Measurements from ENCODE around the gene USP16. TPM values are rescaled to one million over a fixed set of nuclear protein-coding genes. Genes with fewer than 3 reads are reported as not detected.

Gene USP16
- total RNA-seq, 2 experiments from 2014 or later: 34.3 to 37.1 TPM

- H3K36me3 Mint-ChIP-seq (ENCODE audit: low read depth): peaks cover 17% of the 10 kb centered on the region
- peaks cover 3% of the 10 kb centered on the region for H3K27me3 Mint-ChIP-seq
- CTCF ChIA-PET: interaction anchor here (0.8 to 2.8 kb wide), 4 partner anchors 8 to 279 kb away, joined by 3 to 11 read pairs (median 5); no protein-coding TSS in a partner anchor
- H3K4me1 Mint-ChIP-seq: peaks cover 17% of the 10 kb centered on the region
- no peak for DNase-seq
- H3K4me3 Mint-ChIP-seq: no peak overlapping the region
- no peak overlapping the region for H3K27ac Mint-ChIP-seq
- POLR2A ChIA-PET: no interaction called here
- H3K9me3 Mint-ChIP-seq: no peaks in the 10 kb centered on the region
Observed at GRCh38 chr21:29092102-29092959, 67.9 kb downstream of the USP16 start.

GRCh38 chr21:29096218-29097015 is 71.9 kb downstream of the USP16 start:
- H3K27me3 Mint-ChIP-seq: peaks cover 3% of the 10 kb centered on the region
- H3K9me3 Mint-ChIP-seq: no peaks in the 10 kb centered on the region
- H3K27ac Mint-ChIP-seq: no peak overlapping the region
- H3K4me3 Mint-ChIP-seq: no peak overlapping the region
- ChIA-PET POLR2A (interaction anchor here (1.0 kb wide), 1 partner anchor 204 kb away, joined by 3 read pairs; no protein-coding TSS in a partner anchor), CTCF (interaction anchor here (0.6 to 1.1 kb wide), 2 partner anchors 10 to 576 kb away, joined by 3 read pairs; no protein-coding TSS in a partner anchor)
- no peak for DNase-seq
- peaks cover 16% of the 10 kb centered on the region for H3K36me3 Mint-ChIP-seq (ENCODE audit: low read depth)
- peaks cover 10% of the 10 kb centered on the region for H3K4me1 Mint-ChIP-seq

- no peaks in the 10 kb centered on the region for H3K9me3 Mint-ChIP-seq
- peaks cover 8% of the 10 kb centered on the region for H3K36me3 Mint-ChIP-seq (ENCODE audit: low read depth)
- peaks cover 2% of the 10 kb centered on the region for H3K4me1 Mint-ChIP-seq
- DNase-seq: no peak
- H3K27me3 Mint-ChIP-seq: peaks cover 3% of the 10 kb centered on the region
- CTCF ChIA-PET: interaction anchor here (1.0 kb wide), 1 partner anchor 275 kb away, joined by 5 read pairs; no protein-coding TSS in a partner anchor
- POLR2A ChIA-PET: no interaction called here
- H3K27ac Mint-ChIP-seq: no peak overlapping the region
- H3K4me3 Mint-ChIP-seq: no peak overlapping the region
Observed at GRCh38 chr21:29098156-29098555, 73.7 kb downstream of the USP16 start.

GRCh38 chr21:29102791-29103257 is 78.4 kb downstream of the USP16 start:
- H3K27me3 Mint-ChIP-seq: no peaks in the 10 kb centered on the region
- H3K4me3 Mint-ChIP-seq: no peak overlapping the region
- POLR2A ChIA-PET: no interaction called here

More at GRCh38 chr21:29102791-29103257, 78.4 kb downstream of the USP16 start:
- H3K4me1 Mint-ChIP-seq: peaks cover 4% of the 10 kb centered on the region
- H3K9me3 Mint-ChIP-seq: no peaks in the 10 kb centered on the region
- H3K27ac Mint-ChIP-seq: no peak overlapping the region
- CTCF ChIA-PET: interaction anchor here (1.4 kb wide), 1 partner anchor 274 kb away, joined by 3 read pairs; no protein-coding TSS in a partner anchor
- H3K36me3 Mint-ChIP-seq (ENCODE audit: low read depth): peaks cover 3% of the 10 kb centered on the region
- DNase-seq: no peak

Other genes with a start within 250 kb of the USP16 start
- gene LTN1, start 31.8 kb upstream of the USP16 start, total RNA-seq: 10 to 100 TPM; 25.8 to 26.5 TPM
- gene RWDD2B, start 5.3 kb upstream of the USP16 start, total RNA-seq: 1 to 10 TPM; 6.5 to 6.9 TPM
- 100 to 1,000 TPM; 214 to 216 TPM for gene CCT8, start 49.0 kb downstream of the USP16 start, total RNA-seq
- 1 to 10 TPM; 6.7 to 7.7 TPM for gene MAP3K7CL, start 106.0 kb downstream of the USP16 start, total RNA-seq